Measurements from ENCODE around the gene LRP6.

The LRP6 gene

DNA sequence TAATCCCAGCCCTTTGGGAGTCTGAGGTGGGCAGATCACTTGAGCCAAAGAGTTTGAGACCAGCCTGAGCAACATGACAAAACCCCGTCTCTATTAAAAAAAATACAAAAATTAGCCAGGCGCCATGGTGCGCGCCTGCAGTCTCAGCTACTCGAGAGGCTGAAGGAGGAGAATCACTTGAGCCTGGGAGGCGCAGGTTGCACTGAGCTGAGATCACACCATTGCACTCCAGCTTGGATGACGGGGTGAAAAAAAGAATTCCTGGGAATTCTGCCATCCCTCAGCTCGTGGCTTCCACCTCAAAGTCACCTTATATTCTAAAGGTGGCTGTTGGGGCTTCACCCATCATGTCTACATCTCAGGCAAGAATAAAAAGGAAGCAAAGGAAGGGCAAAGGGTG, 183.2 kb downstream of the LRP6 start:
- DNase-seq (ENCODE audit: extremely low read depth in 1 of 2, low read depth in 1 of 2) = no peak

GRCh38 chr12:12081836-12082497, 184.9 kb downstream of the LRP6 start:
- no peak for DNase-seq (ENCODE audit: extremely low read depth in 1 of 2, low read depth in 1 of 2)

GRCh38 chr12:12079291-12079690, 187.6 kb downstream of the LRP6 start:
- DNase-seq (ENCODE audit: extremely low read depth in 1 of 2, low read depth in 1 of 2) = no peak

GRCh38 chr12:12072064-12072760, 194.6 kb downstream of the LRP6 start:
- DNase-seq (ENCODE audit: extremely low read depth in 1 of 2, low read depth in 1 of 2) = peak in 1 of 2 donors; percentile 12

GRCh38 chr12:12070674-12071656, 195.9 kb downstream of the LRP6 start, which contains the start of gene BCL2L14:
TSS of gene BCL2L14 (plus strand) at chr12:12070939. CDS start at chr12:12079306, 8,367 bp downstream.
- no peak for DNase-seq (ENCODE audit: extremely low read depth in 1 of 2, low read depth in 1 of 2)

DNA sequence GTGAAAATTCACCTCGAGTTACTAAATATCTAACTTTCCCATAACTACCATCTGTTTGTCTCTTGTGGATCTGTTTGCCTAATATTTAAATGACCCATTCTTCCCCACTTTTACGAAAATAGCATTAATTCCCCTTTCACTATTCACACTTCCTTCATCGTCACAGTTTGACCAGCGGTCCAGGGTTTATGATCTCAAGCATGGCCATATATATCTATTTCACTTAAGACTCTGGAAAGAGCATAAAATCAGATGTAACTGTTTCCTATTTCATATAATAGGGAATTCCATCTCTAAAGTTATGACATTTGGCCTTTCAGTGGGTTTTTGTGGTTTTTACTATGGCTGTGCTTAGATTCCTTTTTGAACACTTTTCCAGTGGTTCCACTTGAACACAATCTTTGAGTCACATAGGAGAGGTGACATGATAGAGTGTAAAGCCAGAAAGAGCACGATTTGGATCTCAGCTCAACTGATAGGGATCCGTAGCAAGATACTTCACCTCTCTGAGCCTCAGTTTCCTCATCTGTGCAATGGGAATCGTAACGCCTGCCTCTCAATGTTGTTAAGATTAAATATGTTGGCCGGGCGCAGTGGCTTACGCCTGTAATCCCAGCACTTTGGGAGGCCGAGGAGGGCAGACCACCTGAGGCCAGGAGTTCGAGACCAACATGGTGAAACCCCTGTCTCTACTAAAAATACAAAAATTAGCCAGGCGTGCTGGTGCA, 196.9 kb downstream of the LRP6 start:
- DNase-seq (ENCODE audit: extremely low read depth in 1 of 2, low read depth in 1 of 2) = no peak

DNA sequence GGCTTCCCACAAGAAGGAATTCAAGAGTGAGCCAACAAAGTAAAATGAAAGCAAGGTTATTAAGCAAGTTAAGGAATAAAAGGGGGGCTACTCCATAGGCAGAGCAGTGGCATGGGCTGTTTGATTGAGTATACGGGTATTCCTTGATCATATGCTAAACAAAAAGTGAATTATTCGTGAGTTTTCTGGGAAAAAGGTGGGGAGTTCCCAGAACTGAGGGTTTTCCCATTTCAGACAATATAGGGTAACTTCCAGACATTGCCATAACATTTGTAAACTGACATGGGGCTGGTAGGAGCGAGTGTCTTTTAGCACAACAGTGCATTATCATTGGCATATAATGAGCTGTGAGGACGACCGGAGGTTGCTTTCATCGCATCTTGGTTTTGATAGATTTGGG, 198.1 kb downstream of the LRP6 start:
- DNase-seq (ENCODE audit: extremely low read depth in 1 of 2, low read depth in 1 of 2) = no peak

Measured in stimulated activated CD8-positive, alpha-beta memory T cell treated with anti-CD3 and anti-CD28 coated beads, Interleukin-7, amount 100 ng/mL, for 48 hours (primary cell).